ENCODE data around the gene IKZF1. TPM values are rescaled to one million over a fixed set of nuclear protein-coding genes. Genes with fewer than 3 reads are reported as not detected.

Gene IKZF1
- polyA plus RNA-seq, 2 of the 4 experiments (the other 2 are of a cell fraction) = not detected

DNA sequence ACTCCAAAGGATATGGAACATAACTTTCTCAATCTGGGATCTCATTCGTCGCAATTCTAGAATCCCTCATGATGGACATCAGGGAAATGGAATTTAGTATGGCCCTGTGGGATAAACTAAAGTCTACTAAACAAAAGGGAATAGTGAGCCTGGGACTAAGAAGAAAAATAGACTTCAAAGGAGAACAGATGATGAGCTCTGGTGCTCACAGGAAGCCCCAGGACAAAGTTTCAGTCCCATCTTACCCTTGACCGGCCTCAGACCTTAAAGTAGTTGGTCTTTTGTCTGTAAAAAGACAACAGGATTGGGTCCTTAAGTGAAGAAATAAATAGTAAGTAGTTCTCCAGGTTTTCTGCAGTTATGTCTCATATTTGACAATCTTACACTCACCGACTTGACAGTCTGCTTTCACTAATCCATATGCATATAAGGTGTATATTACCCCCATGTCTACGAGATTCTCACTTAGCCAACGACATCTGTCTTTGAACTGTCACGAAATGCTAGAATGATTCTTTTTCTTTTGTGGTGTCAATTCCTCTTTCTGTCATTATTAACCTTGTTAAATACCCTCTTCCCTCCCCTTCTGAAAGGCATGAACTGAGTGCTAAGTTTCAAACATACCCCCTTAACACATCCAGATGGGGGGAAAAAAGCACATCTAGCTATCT, 10.9 kb upstream of the IKZF1 start:
- TF ChIP-seq MAFK (IDR thresholded peaks at IDR 0.05; ENCODE audit: partially characterized antibody) (no peak), HDAC2 (IDR thresholded peaks at IDR 0.05) (no peak), CBX8 (IDR thresholded peaks at IDR 0.05) (no peak), RCOR1 (IDR thresholded peaks at IDR 0.05; ENCODE audit: low read depth, low read length) (no peak)
- TF ChIP-seq, protein P1, sequence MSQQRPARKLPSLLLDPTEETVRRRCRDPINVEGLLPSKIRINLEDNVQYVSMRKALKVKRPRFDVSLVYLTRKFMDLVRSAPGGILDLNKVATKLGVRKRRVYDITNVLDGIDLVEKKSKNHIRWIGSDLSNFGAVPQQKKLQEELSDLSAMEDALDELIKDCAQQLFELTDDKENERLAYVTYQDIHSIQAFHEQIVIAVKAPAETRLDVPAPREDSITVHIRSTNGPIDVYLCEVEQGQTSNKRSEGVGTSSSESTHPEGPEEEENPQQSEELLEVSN (IDR thresholded peaks at IDR 0.05; ENCODE audit: borderline replicate concordance, low read depth) = no peak
- Histone ChIP-seq H3K4me3 (no peak overlapping the region), H3K4me2 (no peak overlapping the region), H3K27ac (no peak overlapping the region), H3K9me3 (no peaks in the 10 kb centered on the region), H3K4me1 (no peaks in the 10 kb centered on the region)
- WGBS (ENCODE audit: missing lambda C conversion rate) = 24% methylated on average over 7 of the region's 7 CpGs
- ChIA-PET CTCF (interaction anchor here (0.9 to 1.2 kb wide), 2 partner anchors 16 to 88 kb away, joined by 3 to 4 read pairs; no protein-coding TSS in a partner anchor), POLR2A (no interaction called here)
- no peak for FAIRE-seq
- DNase-seq (ENCODE audit: low read depth in 1 of 2, low spot score in 1 of 2) = no peak
- ATAC-seq = no peak

DNA sequence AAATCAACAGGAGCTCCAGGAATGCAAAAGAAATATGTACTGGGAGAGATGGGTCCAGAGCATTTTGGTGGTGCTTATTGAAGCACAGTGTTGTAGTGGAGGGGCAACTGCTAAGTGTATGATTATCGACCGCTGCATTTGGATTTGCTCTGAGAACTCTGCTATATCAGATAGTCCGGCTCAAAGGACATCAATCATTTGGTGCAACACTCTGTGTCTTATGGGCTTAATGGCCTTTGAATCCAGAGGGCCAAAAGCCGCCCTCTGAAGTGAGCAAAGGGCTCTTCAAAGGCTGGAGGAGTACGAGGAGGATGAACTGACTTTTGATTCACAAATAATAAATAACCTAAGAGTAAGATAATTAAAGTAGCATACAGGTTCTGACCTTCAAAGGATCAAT, 9.4 kb upstream of the IKZF1 start:
- ChIA-PET POLR2A (no interaction called here), CTCF (interaction anchor here (1.2 kb wide), 1 partner anchor 14 kb away, joined by 3 read pairs; no protein-coding TSS in a partner anchor)
- FAIRE-seq (no peak), ATAC-seq (no peak), DNase-seq (ENCODE audit: low read depth in 1 of 2, low spot score in 1 of 2) (no peak)
- TF ChIP-seq, protein P2, sequence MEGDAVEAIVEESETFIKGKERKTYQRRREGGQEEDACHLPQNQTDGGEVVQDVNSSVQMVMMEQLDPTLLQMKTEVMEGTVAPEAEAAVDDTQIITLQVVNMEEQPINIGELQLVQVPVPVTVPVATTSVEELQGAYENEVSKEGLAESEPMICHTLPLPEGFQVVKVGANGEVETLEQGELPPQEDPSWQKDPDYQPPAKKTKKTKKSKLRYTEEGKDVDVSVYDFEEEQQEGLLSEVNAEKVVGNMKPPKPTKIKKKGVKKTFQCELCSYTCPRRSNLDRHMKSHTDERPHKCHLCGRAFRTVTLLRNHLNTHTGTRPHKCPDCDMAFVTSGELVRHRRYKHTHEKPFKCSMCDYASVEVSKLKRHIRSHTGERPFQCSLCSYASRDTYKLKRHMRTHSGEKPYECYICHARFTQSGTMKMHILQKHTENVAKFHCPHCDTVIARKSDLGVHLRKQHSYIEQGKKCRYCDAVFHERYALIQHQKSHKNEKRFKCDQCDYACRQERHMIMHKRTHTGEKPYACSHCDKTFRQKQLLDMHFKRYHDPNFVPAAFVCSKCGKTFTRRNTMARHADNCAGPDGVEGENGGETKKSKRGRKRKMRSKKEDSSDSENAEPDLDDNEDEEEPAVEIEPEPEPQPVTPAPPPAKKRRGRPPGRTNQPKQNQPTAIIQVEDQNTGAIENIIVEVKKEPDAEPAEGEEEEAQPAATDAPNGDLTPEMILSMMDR (IDR thresholded peaks at IDR 0.05) = no peak
- TF ChIP-seq JUNB (IDR thresholded peaks at IDR 0.05) (no peak), EP300 (IDR thresholded peaks at IDR 0.05) (no peak), HOXA7 (CRISPR knock-in tag; IDR thresholded peaks at IDR 0.05) (no peak), HOXB13 (CRISPR knock-in tag; IDR thresholded peaks at IDR 0.05; ENCODE audit: low read depth) (no peak), CEBPB (IDR thresholded peaks at IDR 0.05) (no peak)
- TF ChIP-seq, protein P3, sequence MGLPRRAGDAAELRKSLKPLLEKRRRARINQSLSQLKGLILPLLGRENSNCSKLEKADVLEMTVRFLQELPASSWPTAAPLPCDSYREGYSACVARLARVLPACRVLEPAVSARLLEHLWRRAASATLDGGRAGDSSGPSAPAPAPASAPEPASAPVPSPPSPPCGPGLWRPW (IDR thresholded peaks at IDR 0.05) = no peak
- TF ChIP-seq, protein P4, sequence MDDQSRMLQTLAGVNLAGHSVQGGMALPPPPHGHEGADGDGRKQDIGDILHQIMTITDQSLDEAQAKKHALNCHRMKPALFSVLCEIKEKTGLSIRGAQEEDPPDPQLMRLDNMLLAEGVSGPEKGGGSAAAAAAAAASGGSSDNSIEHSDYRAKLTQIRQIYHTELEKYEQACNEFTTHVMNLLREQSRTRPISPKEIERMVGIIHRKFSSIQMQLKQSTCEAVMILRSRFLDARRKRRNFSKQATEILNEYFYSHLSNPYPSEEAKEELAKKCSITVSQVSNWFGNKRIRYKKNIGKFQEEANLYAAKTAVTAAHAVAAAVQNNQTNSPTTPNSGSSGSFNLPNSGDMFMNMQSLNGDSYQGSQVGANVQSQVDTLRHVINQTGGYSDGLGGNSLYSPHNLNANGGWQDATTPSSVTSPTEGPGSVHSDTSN (IDR thresholded peaks at IDR 0.05) = no peak
- 12% methylated on average over 5 of the region's 5 CpGs for WGBS (ENCODE audit: missing lambda C conversion rate)
- H3K4me3 ChIP-seq = no peak overlapping the region
- H3K4me2 ChIP-seq = no peak overlapping the region
- no peak overlapping the region for H3K27ac ChIP-seq
- no peaks in the 10 kb centered on the region for H3K4me1 ChIP-seq
- H3K9me3 ChIP-seq = no peaks in the 10 kb centered on the region

DNA sequence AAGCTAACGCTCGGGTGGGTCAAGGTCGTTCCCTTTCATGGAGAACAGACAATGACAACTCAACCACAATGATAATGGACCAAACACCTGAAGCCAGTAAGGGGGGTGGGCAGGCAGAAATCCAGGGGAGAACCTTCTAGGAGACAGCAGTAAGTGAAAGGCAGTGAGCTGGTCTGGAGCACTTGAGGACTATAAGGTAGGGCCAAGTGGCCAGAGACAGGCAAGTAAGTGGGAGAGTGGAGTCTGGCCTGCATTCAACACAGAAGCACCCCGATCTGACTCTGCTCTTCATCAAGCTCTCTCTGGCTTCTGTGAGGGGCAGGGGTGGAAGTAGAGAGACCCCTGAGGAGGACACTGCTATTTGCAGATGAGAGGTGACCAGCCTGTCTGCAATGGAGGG, 7.7 kb upstream of the IKZF1 start:
- FAIRE-seq (no peak), ATAC-seq (no peak), DNase-seq (ENCODE audit: low read depth in 1 of 2, low spot score in 1 of 2) (no peak)
- WGBS (ENCODE audit: missing lambda C conversion rate) = 39% methylated on average over 4 of the region's 4 CpGs
- Histone ChIP-seq H3K9me3 (no peaks in the 10 kb centered on the region), H3K4me2 (no peak overlapping the region), H3K27ac (no peak overlapping the region), H3K4me3 (no peak overlapping the region), H3K4me1 (no peaks in the 10 kb centered on the region)
- ChIA-PET CTCF (no interaction called here), POLR2A (no interaction called here)
- TF ChIP-seq, protein P5, sequence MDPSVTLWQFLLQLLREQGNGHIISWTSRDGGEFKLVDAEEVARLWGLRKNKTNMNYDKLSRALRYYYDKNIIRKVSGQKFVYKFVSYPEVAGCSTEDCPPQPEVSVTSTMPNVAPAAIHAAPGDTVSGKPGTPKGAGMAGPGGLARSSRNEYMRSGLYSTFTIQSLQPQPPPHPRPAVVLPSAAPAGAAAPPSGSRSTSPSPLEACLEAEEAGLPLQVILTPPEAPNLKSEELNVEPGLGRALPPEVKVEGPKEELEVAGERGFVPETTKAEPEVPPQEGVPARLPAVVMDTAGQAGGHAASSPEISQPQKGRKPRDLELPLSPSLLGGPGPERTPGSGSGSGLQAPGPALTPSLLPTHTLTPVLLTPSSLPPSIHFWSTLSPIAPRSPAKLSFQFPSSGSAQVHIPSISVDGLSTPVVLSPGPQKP (IDR thresholded peaks at IDR 0.05; ENCODE audit: low read depth, low read length) = no peak
- TF ChIP-seq, protein P4 (IDR thresholded peaks at IDR 0.05) = no peak
- no peak for TF ChIP-seq NPAS2 (CRISPR knock-in tag; IDR thresholded peaks at IDR 0.05; ENCODE audit: borderline replicate concordance)
- TF ChIP-seq JUN (IDR thresholded peaks at IDR 0.05) = no peak
- TF ChIP-seq, protein P6, sequence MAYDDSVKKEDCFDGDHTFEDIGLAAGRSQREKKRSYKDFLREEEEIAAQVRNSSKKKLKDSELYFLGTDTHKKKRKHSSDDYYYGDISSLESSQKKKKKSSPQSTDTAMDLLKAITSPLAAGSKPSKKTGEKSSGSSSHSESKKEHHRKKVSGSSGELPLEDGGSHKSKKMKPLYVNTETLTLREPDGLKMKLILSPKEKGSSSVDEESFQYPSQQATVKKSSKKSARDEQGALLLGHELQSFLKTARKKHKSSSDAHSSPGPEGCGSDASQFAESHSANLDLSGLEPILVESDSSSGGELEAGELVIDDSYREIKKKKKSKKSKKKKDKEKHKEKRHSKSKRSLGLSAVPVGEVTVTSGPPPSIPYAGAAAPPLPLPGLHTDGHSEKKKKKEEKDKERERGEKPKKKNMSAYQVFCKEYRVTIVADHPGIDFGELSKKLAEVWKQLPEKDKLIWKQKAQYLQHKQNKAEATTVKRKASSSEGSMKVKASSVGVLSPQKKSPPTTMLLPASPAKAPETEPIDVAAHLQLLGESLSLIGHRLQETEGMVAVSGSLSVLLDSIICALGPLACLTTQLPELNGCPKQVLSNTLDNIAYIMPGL (CRISPR knock-in tag; IDR thresholded peaks at IDR 0.05; ENCODE audit: borderline replicate concordance) = no peak
- TF ChIP-seq CHD4 (IDR thresholded peaks at IDR 0.05; ENCODE audit: borderline replicate concordance) = no peak
- no peak for TF ChIP-seq SMC3 (IDR thresholded peaks at IDR 0.05)
- TF ChIP-seq, protein P7, sequence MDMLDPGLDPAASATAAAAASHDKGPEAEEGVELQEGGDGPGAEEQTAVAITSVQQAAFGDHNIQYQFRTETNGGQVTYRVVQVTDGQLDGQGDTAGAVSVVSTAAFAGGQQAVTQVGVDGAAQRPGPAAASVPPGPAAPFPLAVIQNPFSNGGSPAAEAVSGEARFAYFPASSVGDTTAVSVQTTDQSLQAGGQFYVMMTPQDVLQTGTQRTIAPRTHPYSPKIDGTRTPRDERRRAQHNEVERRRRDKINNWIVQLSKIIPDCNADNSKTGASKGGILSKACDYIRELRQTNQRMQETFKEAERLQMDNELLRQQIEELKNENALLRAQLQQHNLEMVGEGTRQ (IDR thresholded peaks at IDR 0.05) = no peak
- no peak for TF ChIP-seq ZFP36 (IDR thresholded peaks at IDR 0.05; ENCODE audit: borderline replicate concordance, partially characterized antibody)
- TF ChIP-seq HOXB5 (CRISPR knock-in tag; IDR thresholded peaks at IDR 0.05) = no peak
- no peak for TF ChIP-seq CHD2 (IDR thresholded peaks at IDR 0.05; ENCODE audit: low read length, partially characterized antibody)
- TF ChIP-seq PHF8 (IDR thresholded peaks at IDR 0.05; ENCODE audit: borderline replicate concordance, low read depth) = no peak
- no peak for TF ChIP-seq HOXB13 (CRISPR knock-in tag; IDR thresholded peaks at IDR 0.05; ENCODE audit: low read depth)
- TF ChIP-seq HEYL (CRISPR knock-in tag; IDR thresholded peaks at IDR 0.05) = no peak
